AG10803 (cell line): Measurements from ENCODE around the gene RHOU.

Experiments
- DNase-seq: peaks from one replicate; pipeline ENCODE4 v3.0.0; 2010; ENCODE audit warnings: low read depth
- H3K4me3 ChIP-seq: 2 replicates; pipeline ENCODE4 v1.5.1; 2011; ENCODE audit warnings: mild to moderate bottlenecking, low read length, control low read depth
- TF ChIP-seq, protein P1 (sequence below): conservative IDR thresholded peaks from 2 replicates; pipeline ENCODE4 v1.5.1; 2011; ENCODE audit warnings: mild to moderate bottlenecking, low read length, control low read depth, inconsistent platforms

RHOU gene

DNA sequence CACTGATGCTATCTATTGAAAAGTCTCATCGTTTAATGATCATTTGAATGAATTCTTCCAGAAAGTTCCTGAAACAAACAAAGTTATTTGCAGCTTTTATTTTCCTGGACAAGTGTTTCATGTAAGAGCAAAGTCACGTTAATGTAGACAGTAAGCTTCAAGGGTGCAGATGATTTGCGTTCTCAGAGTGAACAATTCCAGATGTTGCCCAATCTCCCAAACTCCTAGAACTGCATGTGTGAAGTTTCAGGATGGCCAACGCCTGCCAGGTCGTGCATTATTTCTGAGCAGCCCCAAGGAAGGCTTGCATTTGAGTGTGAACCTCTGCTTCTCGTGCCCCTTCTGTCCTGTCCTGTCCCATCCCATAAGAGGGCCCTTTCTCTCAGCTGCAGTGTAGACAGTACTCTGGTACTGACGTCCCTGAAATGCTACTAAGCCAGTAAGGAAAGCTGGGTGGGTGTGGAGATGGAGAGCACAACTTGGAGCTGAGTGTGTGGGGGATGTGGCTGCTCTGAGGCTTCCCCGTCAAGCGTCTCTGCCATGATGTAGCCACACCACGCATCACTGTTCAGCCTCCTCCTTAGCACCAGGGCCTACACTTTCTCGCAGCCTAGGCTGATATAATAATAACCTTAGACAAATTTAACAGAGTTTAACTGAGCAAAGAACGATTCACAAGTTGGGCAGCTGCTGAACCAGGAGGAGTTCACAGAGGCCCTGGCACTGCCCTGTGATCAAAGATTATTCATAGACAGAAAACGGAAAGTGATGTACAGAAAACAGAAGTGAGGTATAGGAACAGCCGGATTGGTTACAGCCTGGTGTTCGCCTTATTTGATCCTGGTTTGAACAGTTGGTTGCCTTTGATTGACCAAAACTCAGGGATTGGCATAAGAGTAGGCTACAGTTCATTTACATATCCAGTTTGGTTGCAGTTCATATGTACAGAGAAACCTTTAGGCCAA lies 50.4 kb downstream of the RHOU start:
- TF ChIP-seq, protein P1, sequence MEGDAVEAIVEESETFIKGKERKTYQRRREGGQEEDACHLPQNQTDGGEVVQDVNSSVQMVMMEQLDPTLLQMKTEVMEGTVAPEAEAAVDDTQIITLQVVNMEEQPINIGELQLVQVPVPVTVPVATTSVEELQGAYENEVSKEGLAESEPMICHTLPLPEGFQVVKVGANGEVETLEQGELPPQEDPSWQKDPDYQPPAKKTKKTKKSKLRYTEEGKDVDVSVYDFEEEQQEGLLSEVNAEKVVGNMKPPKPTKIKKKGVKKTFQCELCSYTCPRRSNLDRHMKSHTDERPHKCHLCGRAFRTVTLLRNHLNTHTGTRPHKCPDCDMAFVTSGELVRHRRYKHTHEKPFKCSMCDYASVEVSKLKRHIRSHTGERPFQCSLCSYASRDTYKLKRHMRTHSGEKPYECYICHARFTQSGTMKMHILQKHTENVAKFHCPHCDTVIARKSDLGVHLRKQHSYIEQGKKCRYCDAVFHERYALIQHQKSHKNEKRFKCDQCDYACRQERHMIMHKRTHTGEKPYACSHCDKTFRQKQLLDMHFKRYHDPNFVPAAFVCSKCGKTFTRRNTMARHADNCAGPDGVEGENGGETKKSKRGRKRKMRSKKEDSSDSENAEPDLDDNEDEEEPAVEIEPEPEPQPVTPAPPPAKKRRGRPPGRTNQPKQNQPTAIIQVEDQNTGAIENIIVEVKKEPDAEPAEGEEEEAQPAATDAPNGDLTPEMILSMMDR, result no peak
- no peak overlapping the region for H3K4me3 ChIP-seq
- no peak for DNase-seq

DNA sequence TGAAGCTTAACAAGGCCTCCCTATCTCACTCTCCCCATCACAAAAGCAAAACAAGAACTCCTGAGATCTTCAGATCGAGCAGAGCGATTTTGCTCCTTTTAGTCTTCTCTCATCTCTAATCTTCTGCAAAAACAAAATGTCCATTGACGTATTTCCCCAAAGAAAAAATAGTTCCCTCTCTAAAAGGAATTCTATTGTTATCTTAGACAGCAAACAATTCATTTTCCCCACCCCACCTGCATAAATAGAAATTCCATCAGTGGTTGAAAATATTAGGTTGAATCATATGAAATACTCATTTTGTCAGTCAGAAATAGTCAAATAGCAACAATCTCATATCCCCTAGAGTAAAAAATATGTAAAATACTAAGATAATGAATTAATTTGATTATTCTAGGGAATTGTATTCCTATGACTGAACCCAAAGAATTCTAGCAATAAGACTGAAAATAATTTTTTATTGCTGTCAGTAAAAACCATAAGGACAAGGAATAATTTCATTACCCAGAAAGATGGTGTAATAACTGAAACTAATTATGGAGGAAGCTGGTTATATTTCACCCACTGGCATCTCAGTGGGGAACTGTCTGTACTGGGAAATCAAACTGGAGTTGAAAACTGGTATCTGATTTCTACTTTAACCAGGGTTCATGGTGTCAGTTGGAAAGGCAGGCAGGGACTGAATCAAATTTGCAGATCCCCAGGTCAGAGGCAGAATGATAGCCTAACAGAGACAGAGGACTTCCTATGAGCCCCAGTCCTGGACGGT lies 51.3 kb downstream of the RHOU start:
- no peak for DNase-seq
- TF ChIP-seq, protein P1, result no peak
- H3K4me3 ChIP-seq, result no peak overlapping the region

DNA sequence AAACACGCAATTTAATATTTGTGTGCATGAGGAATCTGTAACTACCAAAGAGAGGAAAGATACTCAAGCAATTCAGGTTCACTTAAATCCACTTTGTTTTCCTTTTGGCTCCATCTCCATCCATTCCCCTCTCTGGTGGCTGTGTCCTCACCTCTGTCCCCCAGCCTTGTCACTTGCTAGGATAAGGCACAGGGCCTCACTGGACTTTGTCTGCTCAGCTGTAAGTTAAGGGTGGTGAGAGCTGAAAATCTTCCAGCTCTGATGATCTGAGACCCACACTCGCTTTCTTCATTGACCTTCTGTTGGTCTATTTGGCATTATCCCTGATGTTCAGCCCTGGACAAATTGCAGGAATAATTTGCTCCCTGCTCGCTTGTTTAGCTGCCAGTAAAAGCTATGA lies 56.5 kb downstream of the RHOU start:
- TF ChIP-seq, protein P1, result no peak
- DNase-seq, result no peak
- H3K4me3 ChIP-seq, result no peak overlapping the region

DNA sequence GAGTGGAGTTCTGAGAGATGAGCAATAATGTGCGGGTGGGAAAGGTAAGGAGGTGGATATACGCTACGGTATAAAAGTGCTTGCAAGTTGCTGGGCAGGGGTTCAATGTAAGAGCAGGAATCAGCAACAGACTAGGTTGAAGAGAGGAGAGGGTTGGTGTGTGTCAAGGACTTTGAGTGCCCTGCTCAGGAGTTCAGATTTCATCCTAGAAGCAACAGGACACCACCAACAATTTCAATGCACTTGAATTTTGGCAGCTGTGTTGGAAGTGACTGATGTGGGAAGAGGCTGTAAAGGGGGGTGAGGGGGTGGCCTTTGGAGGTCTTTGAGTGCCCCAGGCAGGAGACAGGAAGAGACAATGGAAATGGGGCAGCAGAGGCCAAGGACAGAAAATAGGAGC lies 57.3 kb downstream of the RHOU start:
- H3K4me3 ChIP-seq, result no peak overlapping the region
- TF ChIP-seq, protein P1, result no peak
- no peak for DNase-seq

DNA sequence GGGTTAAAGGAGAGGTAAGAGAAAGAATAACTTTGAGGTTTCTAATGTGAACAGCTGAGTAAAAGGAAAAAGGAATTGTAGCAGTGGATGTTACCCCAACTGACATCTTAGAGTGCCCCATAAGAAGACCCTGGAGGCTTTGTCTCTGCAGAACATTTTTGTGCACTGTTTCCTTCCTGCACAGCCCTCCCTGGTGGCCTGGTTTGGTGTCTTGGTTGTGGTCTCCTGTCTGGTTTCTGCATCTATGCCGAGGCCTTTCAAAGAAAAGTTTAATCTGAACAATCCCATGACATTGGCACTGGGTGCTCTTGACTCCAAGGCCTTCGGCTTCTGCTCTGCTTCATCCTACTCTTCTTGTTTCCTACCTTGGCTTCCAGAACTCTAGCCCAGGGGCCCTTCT lies 57.8 kb downstream of the RHOU start:
- TF ChIP-seq, protein P1, result no peak
- no peak for DNase-seq
- no peak overlapping the region for H3K4me3 ChIP-seq

DNA sequence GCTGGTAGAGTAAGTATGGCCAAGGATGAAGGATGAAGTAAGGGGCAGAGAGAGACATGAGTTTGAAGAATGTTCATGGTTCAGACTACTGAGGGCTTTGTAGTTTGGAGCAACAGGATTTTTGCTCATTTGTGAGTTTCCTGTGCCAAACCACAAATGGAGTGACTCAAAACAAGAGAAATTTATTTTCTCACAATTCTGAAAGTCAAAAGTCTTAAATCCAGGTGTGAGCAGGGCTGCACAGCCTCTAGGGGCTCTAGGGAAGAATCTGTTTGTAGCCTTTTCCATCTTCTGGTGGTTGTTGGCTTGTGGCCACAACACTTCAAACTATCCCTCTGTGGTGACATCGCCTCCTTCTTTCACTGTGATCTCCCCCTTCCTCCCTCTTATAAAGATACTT lies 58.9 kb downstream of the RHOU start:
- DNase-seq, result no peak
- H3K4me3 ChIP-seq, result no peak overlapping the region
- TF ChIP-seq, protein P1, result no peak
